IMR-90 (cell line): ENCODE measurements around the gene MKNK2. TPM values are rescaled to one million over a fixed set of nuclear protein-coding genes. Genes with fewer than 3 reads are reported as not detected.
A peak's percentile ranks its signal among the peaks of the same experiment; 100 is the strongest.

Experiments
- ATAC-seq: fragments of 200-7000 bp; cut with Tn5 transposase; 2 replicates; pipeline ENCODE4 v1.9.1; 2020; ENCODE audit warnings: low read depth, mild to moderate bottlenecking, moderate library complexity
- BruUV-seq: library from RNA; stranded (reverse); fragments of 400-500 nt; replicated peaks from 2 replicates; lab custom pipeline; 2021; lab: Mats Ljungman, UMichigan
- CTCF ChIA-PET: fragments of 300-600 bp; formaldehyde crosslinking; extraction: SDS; loops from one replicate; lab custom pipeline; 2021; ENCODE audit warnings: antibody characterized with exemption; lab: Yijun Ruan, JAX
- POLR2A ChIA-PET: fragments of 300-600 bp; sonication (Branson Sonifier 250); formaldehyde crosslinking; loops from one replicate; lab custom pipeline; 2022; ENCODE audit warnings: antibody characterized with exemption; ENCODE audit not compliant: unreplicated experiment; lab: Charles Lee
- DNase-seq: peaks from one replicate; pipeline ENCODE4 v3.0.0; 2013
- H2AFZ ChIP-seq: replicated peaks from 2 replicates; pipeline ENCODE3; 2013; ENCODE audit warnings: low read length, mild to moderate bottlenecking; ENCODE audit not compliant: poor library complexity
- H2AK5ac ChIP-seq: 2 replicates; pipeline ENCODE4 v1.6.1; 2013; ENCODE audit warnings: low read depth, low read length, inconsistent platforms
- H2AK9ac ChIP-seq: replicated peaks from 2 replicates; pipeline ENCODE3; 2013; ENCODE audit warnings: mild to moderate bottlenecking, low read depth, low read length, moderate library complexity; ENCODE audit not compliant: poor library complexity
- H2BK120ac ChIP-seq: 2 replicates; pipeline ENCODE4 v1.6.1; 2013; ENCODE audit warnings: low read depth, low read length, inconsistent platforms
- H2BK15ac ChIP-seq: 3 replicates; pipeline ENCODE4 v1.6.1; 2013; ENCODE audit warnings: low read depth, low read length, inconsistent platforms
- H2BK20ac ChIP-seq: 2 replicates; pipeline ENCODE4 v1.6.1; 2013; ENCODE audit warnings: low read depth, mild to moderate bottlenecking, inconsistent platforms, low read length, moderate library complexity
- H2BK5ac ChIP-seq: 2 replicates; pipeline ENCODE4 v1.6.1; 2013; ENCODE audit warnings: mild to moderate bottlenecking, low read depth, low read length, inconsistent platforms; ENCODE audit not compliant: poor library complexity, severe bottlenecking
- H3K14ac ChIP-seq: replicated peaks from 2 replicates; pipeline ENCODE4 v1.6.1; 2013; ENCODE audit warnings: low read depth, low read length, inconsistent platforms
- H3K18ac ChIP-seq: 2 replicates; pipeline ENCODE4 v1.6.1; 2013; ENCODE audit warnings: low read depth, low read length, control low read depth
- H3K23ac ChIP-seq: 2 replicates; pipeline ENCODE4 v1.6.1; 2013; ENCODE audit warnings: low read depth, low read length, inconsistent platforms
- H3K27ac ChIP-seq: 2 replicates; pipeline ENCODE4 v1.5.1; 2013; ENCODE audit warnings: mild to moderate bottlenecking, control low read depth, low read length; ENCODE audit not compliant: insufficient read depth
- H3K27me3 ChIP-seq: 2 replicates; pipeline ENCODE4 v1.6.1; 2013; ENCODE audit warnings: low read length; ENCODE audit not compliant: control insufficient read depth, insufficient read depth
- H3K36me3 ChIP-seq: 2 replicates; pipeline ENCODE4 v1.6.1; 2013; ENCODE audit warnings: low read length, mixed read lengths; ENCODE audit not compliant: control insufficient read depth, insufficient read depth
- H3K4ac ChIP-seq: 2 replicates; pipeline ENCODE4 v1.6.1; 2013; ENCODE audit warnings: low read depth, low read length, inconsistent platforms
- H3K4me1 ChIP-seq: 2 replicates; pipeline ENCODE4 v1.6.1; 2013; ENCODE audit warnings: low read length, mixed read lengths; ENCODE audit not compliant: control insufficient read depth, insufficient read depth
- H3K4me2 ChIP-seq: 2 replicates; pipeline ENCODE4 v1.6.1; 2013; ENCODE audit warnings: low read depth, mild to moderate bottlenecking, control low read depth, low read length, moderate library complexity
- H3K4me3 ChIP-seq: 2 replicates; pipeline ENCODE4 v1.5.1; 2013; ENCODE audit warnings: low read depth, mild to moderate bottlenecking, control low read depth, low read length, moderate library complexity; ENCODE audit not compliant: insufficient read depth
- H3K56ac ChIP-seq: 2 replicates; pipeline ENCODE4 v1.6.1; 2013; ENCODE audit warnings: low read length, inconsistent platforms; ENCODE audit not compliant: insufficient read depth; ENCODE audit errors: extremely low read depth
- H3K79me1 ChIP-seq, 2 experiments: 2 replicates each; pipeline ENCODE4 v1.6.1; 2013; ENCODE audit warnings: low read length in 2 of 2, inconsistent platforms in 1 of 2, low read depth in 1 of 2
- H3K9ac ChIP-seq: 2 replicates; pipeline ENCODE4 v1.6.1; 2013; ENCODE audit warnings: low read depth, low read length, control low read depth
- H3K9me1 ChIP-seq: 2 replicates; pipeline ENCODE4 v1.6.1; 2013; ENCODE audit warnings: low read length, inconsistent platforms; ENCODE audit not compliant: insufficient read depth
- H3K9me3 ChIP-seq: 2 replicates; pipeline ENCODE4 v1.6.1; 2013; ENCODE audit warnings: low read length; ENCODE audit not compliant: control insufficient read depth, insufficient read depth
- H4K20me1 ChIP-seq: 2 replicates; pipeline ENCODE4 v1.6.1; 2013; ENCODE audit warnings: low read length, inconsistent platforms; ENCODE audit not compliant: insufficient read depth
- H4K5ac ChIP-seq: 2 replicates; pipeline ENCODE4 v1.6.1; 2013; ENCODE audit warnings: mild to moderate bottlenecking, low read depth, low read length, control low read depth
- H4K8ac ChIP-seq, 2 experiments: 2 replicates each; pipeline ENCODE4 v1.6.1; 2013; ENCODE audit warnings: low read depth in 2 of 2, low read length in 2 of 2, control low read depth in 1 of 2, inconsistent platforms in 1 of 2
- H4K91ac ChIP-seq: 2 replicates; pipeline ENCODE4 v1.6.1; 2013; ENCODE audit warnings: low read depth, low read length, inconsistent platforms; ENCODE audit not compliant: insufficient read depth
- BHLHE40 ChIP-seq: fragments of 150-350 bp; IDR thresholded peaks from 2 replicates; pipeline ENCODE4 v1.6.1; 2016; ENCODE audit warnings: mild to moderate bottlenecking, low read depth, low read length
- CEBPB ChIP-seq: IDR thresholded peaks from 2 replicates; pipeline ENCODE4 v1.6.1; 2012; ENCODE audit warnings: low read depth, low read length, improper control_type of control experiment
- CTCF ChIP-seq: conservative IDR thresholded peaks from 2 replicates; pipeline ENCODE4 v1.5.1; 2012; ENCODE audit warnings: mild to moderate bottlenecking, low read depth, low read length, improper control_type of control experiment
- ELK1 ChIP-seq: fragments of 150-350 bp; IDR thresholded peaks from 2 replicates; pipeline ENCODE4 v1.6.1; 2016; ENCODE audit warnings: low read depth, mild to moderate bottlenecking, low read length, moderate library complexity, borderline replicate concordance
- FOS ChIP-seq: fragments of 150-350 bp; IDR thresholded peaks from 2 replicates; pipeline ENCODE4 v1.6.1; 2016; ENCODE audit warnings: low read depth, low read length
- MAFK ChIP-seq: IDR thresholded peaks from 2 replicates; pipeline ENCODE4 v1.6.1; 2012; ENCODE audit warnings: low read depth, low read length, improper control_type of control experiment
- MAZ ChIP-seq: IDR thresholded peaks from 2 replicates; pipeline ENCODE4 v1.6.1; 2012; ENCODE audit warnings: low read depth, mild to moderate bottlenecking, low read length, improper control_type of control experiment, moderate library complexity, borderline replicate concordance
- MXI1 ChIP-seq: IDR thresholded peaks from 2 replicates; pipeline ENCODE4 v1.6.1; 2012; ENCODE audit warnings: low read depth, mild to moderate bottlenecking, low read length, moderate library complexity, borderline replicate concordance
- NFE2L2 ChIP-seq: fragments of 150-350 bp; IDR thresholded peaks from 2 replicates; pipeline ENCODE4 v1.6.1; 2016; ENCODE audit warnings: low read depth, mild to moderate bottlenecking, low read length
- POLR2A ChIP-seq: IDR thresholded peaks from 2 replicates; pipeline ENCODE4 v1.6.1; 2012; ENCODE audit warnings: mild to moderate bottlenecking, low read depth, low read length
- RAD21 ChIP-seq: IDR thresholded peaks from 2 replicates; pipeline ENCODE4 v1.6.1; 2012; ENCODE audit warnings: low read length, improper control_type of control experiment
- RCOR1 ChIP-seq: IDR thresholded peaks from 2 replicates; pipeline ENCODE4 v1.6.1; 2012; ENCODE audit warnings: mild to moderate bottlenecking, low read length, improper control_type of control experiment; ENCODE audit not compliant: insufficient replicate concordance
- RFX5 ChIP-seq: IDR thresholded peaks from 2 replicates; pipeline ENCODE4 v1.8.0; 2012; ENCODE audit warnings: low read depth, mild to moderate bottlenecking, low read length, moderate library complexity
- SMC3 ChIP-seq: fragments of 150-350 bp; IDR thresholded peaks from 2 replicates; pipeline ENCODE4 v1.6.1; 2016; ENCODE audit warnings: low read depth, mild to moderate bottlenecking, antibody characterized with exemption, low read length, moderate library complexity
- USF2 ChIP-seq: fragments of 150-350 bp; IDR thresholded peaks from 2 replicates; pipeline ENCODE4 v1.6.1; 2017; ENCODE audit warnings: mild to moderate bottlenecking, antibody characterized with exemption, low read length, low read depth
- WGBS, 2 experiments: methylation state at CpG; one replicate each; pipeline versions ENCODE4 v1.1.5 to v1.1.7; 2013; ENCODE audit warnings: missing lambda C conversion rate in 2 of 2; ENCODE audit not compliant: insufficient read length in 1 of 2; ENCODE audit errors: extremely low coverage in 2 of 2; 5-methylcytosine and 5-hydroxymethylcytosine counted together
- dilution Hi-C: fragments of 300-500 bp; cut with HindIII; formaldehyde crosslinking; loops from one replicate; pipeline ENCODE4 v1.14.3; 2018; ENCODE audit warnings: low sequenced_read_pairs; ENCODE audit not compliant: unreplicated experiment
- in situ Hi-C: fragments of 300-500 bp; cut with MboI; formaldehyde crosslinking; loops from 3 replicates; pipeline ENCODE4 v1.14.3; 2019; ENCODE audit warnings: low sequenced_read_pairs, inconsistent platforms, mixed read lengths
- intact Hi-C: fragments of 100-400 bp; cut with micrococcal nuclease; formaldehyde crosslinking; loops from 2 replicates; pipeline ENCODE4 v1.10.0; 2022
- polyA plus RNA-seq, 3 experiments: library from polyadenylated mRNA; depleted of rRNA; stranded (reverse); fragments of >200 nt; gene quantifications; 2 replicates each; pipeline ENCODE4 v1.2.3, GENCODE V29; 2012; ENCODE audit warnings: low replicate concordance in 1 of 3
- total RNA-seq: library from RNA; depleted of rRNA; stranded (reverse); fragments of >200 nt; gene quantifications from 2 replicates; pipeline ENCODE4 v1.2.3, GENCODE V29; 2012

MKNK2 gene
- total and polyA plus RNA-seq, 2 of the 4 experiments (the other 2 are of a cell fraction), result 21.9 to 31.8 TPM

GRCh38 chr19:2044709-2045500 lies 6.1 kb downstream of the MKNK2 start:
- H2BK5ac ChIP-seq, result no peak overlapping the region
- no peak overlapping the region for H4K8ac ChIP-seq
- H4K5ac ChIP-seq, result no peak overlapping the region
- ATAC-seq, result no peak
- no TSS peak for BruUV-seq
- no peak overlapping the region for H3K4me3 ChIP-seq
- H2AK9ac ChIP-seq, result peak overlapping the region; percentile 55
- H3K9me3 ChIP-seq, result no peaks in the 10 kb centered on the region
- WGBS, 2 experiments, result 95% methylated on average over 7 of the region's 18 CpGs; no CpG with 5 or more reads in 1 of the 2 experiments
- intact Hi-C loops, result no loop called here
- POLR2A ChIA-PET, result no interaction called here
- no peak overlapping the region for H3K18ac ChIP-seq
- in situ Hi-C loops, result no loop called here
- H4K20me1 ChIP-seq, result peaks cover 56% of the 10 kb centered on the region
- no peak overlapping the region for H2BK20ac ChIP-seq
- H3K79me1 ChIP-seq, result peaks cover 10 to 65% of the 10 kb centered on the region in 2 experiments; a peak in 3 of 4 replicates
- CTCF ChIA-PET, result no interaction called here
- no peak overlapping the region for H2BK15ac ChIP-seq
- no peak overlapping the region for H3K14ac ChIP-seq
- peaks cover 50% of the 10 kb centered on the region for H3K36me3 ChIP-seq
- H2BK120ac ChIP-seq, result no peak overlapping the region
- no peak overlapping the region for H2AK5ac ChIP-seq
- H3K27ac ChIP-seq, result no peak overlapping the region
- 0 out of 2 replicates have a peak, but pooled peaks cover 4% of the 10 kb centered on the region for H3K9me1 ChIP-seq
- DNase-seq, result no peak
- dilution Hi-C loops, result no loop called here
- no peaks in the 10 kb centered on the region for H3K27me3 ChIP-seq
- no peak overlapping the region for H4K91ac ChIP-seq
- no peak overlapping the region for H3K56ac ChIP-seq
- no peak overlapping the region for H3K4me2 ChIP-seq
- H3K9ac ChIP-seq, result no peak overlapping the region
- no peak overlapping the region for H3K23ac ChIP-seq
- no peak overlapping the region for H2AFZ ChIP-seq
- peaks cover 32% of the 10 kb centered on the region for H3K4me1 ChIP-seq
- H3K4ac ChIP-seq, result no peak overlapping the region
- no peak for TF ChIP-seq NFE2L2
- TF ChIP-seq MAZ, result no peak
- no peak for TF ChIP-seq MAFK
- TF ChIP-seq RFX5, result no peak
- no peak for TF ChIP-seq RAD21
- TF ChIP-seq FOS, result no peak
- TF ChIP-seq CTCF, result no peak
- TF ChIP-seq RCOR1, result no peak
- TF ChIP-seq MXI1, result no peak
- no peak for TF ChIP-seq POLR2A
- TF ChIP-seq ELK1, result no peak
- no peak for TF ChIP-seq USF2
- no peak for TF ChIP-seq CEBPB
- no peak for TF ChIP-seq BHLHE40
- TF ChIP-seq SMC3, result no peak
